Upper lobe of left lung (tissue), 6 donors: Measurements from ENCODE around the gene PTPRG. TPM values are rescaled to one million over a fixed set of nuclear protein-coding genes. Genes with fewer than 3 reads are reported as not detected.
A peak's percentile ranks its signal among the peaks of the same experiment; 100 is the strongest.

Source experiments
- ATAC-seq, 2 donors: fragments of 200-7000 bp; cut with Tn5 transposase; one replicate each; pipeline ENCODE4 v1.9.1; 2022; ENCODE audit warnings: mild to moderate bottlenecking in 2 of 2, moderate library complexity in 2 of 2; ENCODE audit not compliant: low FRiP score in 2 of 2
- DNase-seq, 2 donors: peaks; one replicate each; pipeline ENCODE4 v3.0.0-alpha.2; 2019 to 2020
- H3K27ac ChIP-seq, 4 donors: fragments of 200-600 bp; sonication (generic); one replicate each; pipeline ENCODE4 v1.5.1; 2016 to 2019
- H3K27me3 ChIP-seq, 4 donors: fragments of 200-600 bp; sonication (generic); one replicate each; pipeline ENCODE4 v1.5.1; 2017 to 2019
- H3K36me3 ChIP-seq, 4 donors: fragments of 200-600 bp; sonication (generic); one replicate each; pipeline ENCODE4 v1.5.1; 2016 to 2019
- H3K4me1 ChIP-seq, 4 donors: fragments of 200-600 bp; sonication (generic); one replicate each; pipeline ENCODE4 v1.5.1; 2018 to 2019
- H3K4me3 ChIP-seq, 4 donors: fragments of 200-600 bp; sonication (generic); one replicate each; pipeline ENCODE4 v1.5.1; 2017 to 2019; ENCODE audit warnings: mild to moderate bottlenecking in 2 of 4, moderate library complexity in 1 of 4
- H3K9me3 ChIP-seq, 4 donors: fragments of 200-600 bp; sonication (generic); one replicate each; pipeline ENCODE4 v1.5.1; 2018 to 2019
- CTCF ChIP-seq, 6 experiments: fragments of 450-650 bp in 4 of 6; fragments of 200-600 bp in 2 of 6; sonication (generic) in 2 of 6; IDR thresholded peaks; one replicate each; pipeline ENCODE4 v1.5.1; 2016 to 2019; ENCODE audit warnings: antibody characterized with exemption in 6 of 6
- EP300 ChIP-seq, 4 donors: sonication (generic); formaldehyde crosslinking; IDR thresholded peaks; one replicate each; pipeline ENCODE4 v1.5.1; 2017; ENCODE audit warnings: antibody characterized with exemption in 4 of 4, control low read depth in 2 of 4
- POLR2A ChIP-seq, 4 donors: fragments of 450-650 bp; IDR thresholded peaks; one replicate each; pipeline ENCODE4 v1.5.1; 2016 to 2017; ENCODE audit warnings: antibody characterized with exemption in 4 of 4, mild to moderate bottlenecking in 2 of 4
- POLR2AphosphoS5 ChIP-seq, 2 donors: sonication (generic); formaldehyde crosslinking; IDR thresholded peaks; one replicate each; pipeline ENCODE4 v1.5.1; 2017; ENCODE audit warnings: antibody characterized with exemption in 2 of 2
- WGBS, 2 donors: methylation state at CpG; one replicate each; pipeline ENCODE4 v1.1.5; 2017 to 2018; 5-methylcytosine and 5-hydroxymethylcytosine counted together
- total RNA-seq, 6 donors: library from RNA; depleted of rRNA in 4 of 6; stranded (reverse); fragments of >200 nt in 4 of 6; gene quantifications; one replicate each; pipeline versions ENCODE4 v1.1.0 to v1.2.1, GENCODE V29; 2016 to 2021
- donor health status: DM: no; HTN: no; CAD: no; lungs with moderate emphysema.
- donor health status: DM: no; HTN: yes; CAD: no; lungs with severe emphysema.

The PTPRG gene
- total RNA-seq, 6 donors from 2014 or later = 58.7 to 101 (median 68.8) TPM

GRCh38 chr3:61778095-61778494 is 216.7 kb downstream of the PTPRG start:
- WGBS, 2 donors = 87 to 89% methylated on average over 5 of the region's 5 CpGs
- Histone ChIP-seq H3K4me3 (no peak overlapping the region), H3K9me3 (no peaks in the 10 kb centered on the region), H3K27me3 (no peaks in the 10 kb centered on the region), H3K27ac (no peak overlapping the region), H3K4me1 (peaks cover 0 to 7% (median 2%) of the 10 kb centered on the region in 4 donors), H3K36me3 (no peaks in the 10 kb centered on the region)
- no peak for DNase-seq
- ATAC-seq = no peak
- TF ChIP-seq CTCF (IDR thresholded peaks at IDR 0.05) (no peak), POLR2AphosphoS5 (IDR thresholded peaks at IDR 0.05) (no peak), POLR2A (IDR thresholded peaks at IDR 0.05) (no peak), EP300 (IDR thresholded peaks at IDR 0.05) (no peak)

- ATAC-seq = no peak
- H3K27me3 ChIP-seq = no peaks in the 10 kb centered on the region
- no peak overlapping the region for H3K4me3 ChIP-seq
- no peak overlapping the region for H3K27ac ChIP-seq
- 75 to 86% methylated on average over 2 of the region's 2 CpGs for WGBS, 2 donors
- no peaks in the 10 kb centered on the region for H3K4me1 ChIP-seq
- H3K9me3 ChIP-seq = no peaks in the 10 kb centered on the region
- DNase-seq = no peak
- no peaks in the 10 kb centered on the region for H3K36me3 ChIP-seq
- TF ChIP-seq POLR2AphosphoS5 (IDR thresholded peaks at IDR 0.05) (no peak), CTCF (IDR thresholded peaks at IDR 0.05) (no peak), POLR2A (IDR thresholded peaks at IDR 0.05) (no peak), EP300 (IDR thresholded peaks at IDR 0.05) (no peak)
Observed at GRCh38 chr3:61780016-61780415, 218.6 kb downstream of the PTPRG start.

- WGBS, 2 donors = 89% methylated on average over 3 of the region's 3 CpGs
- no peaks in the 10 kb centered on the region for H3K27me3 ChIP-seq
- ATAC-seq = peak in 1 of 2 donors; percentile 73
Observed at GRCh38 chr3:61780455-61781228, 219.3 kb downstream of the PTPRG start.

GRCh38 chr3:61783993-61784718 is 222.8 kb downstream of the PTPRG start:
- TF ChIP-seq CTCF (IDR thresholded peaks at IDR 0.05) = no peak
- TF ChIP-seq POLR2A (IDR thresholded peaks at IDR 0.05) = no peak
- no peak for TF ChIP-seq EP300 (IDR thresholded peaks at IDR 0.05)
- TF ChIP-seq POLR2AphosphoS5 (IDR thresholded peaks at IDR 0.05) = no peak
- Histone ChIP-seq H3K27me3 (no peaks in the 10 kb centered on the region), H3K36me3 (no peaks in the 10 kb centered on the region), H3K27ac (no peak overlapping the region), H3K9me3 (no peaks in the 10 kb centered on the region), H3K4me3 (no peak overlapping the region), H3K4me1 (no peaks in the 10 kb centered on the region)
- no peak for ATAC-seq
- DNase-seq = no peak
- WGBS, 2 donors = 91 to 93% methylated on average over 6 of the region's 6 CpGs

More at GRCh38 chr3:61780455-61781228, 219.3 kb downstream of the PTPRG start:
- no peak overlapping the region for H3K27ac ChIP-seq
- no peaks in the 10 kb centered on the region for H3K4me1 ChIP-seq
- no peaks in the 10 kb centered on the region for H3K9me3 ChIP-seq
- no peak overlapping the region for H3K4me3 ChIP-seq
- TF ChIP-seq CTCF (IDR thresholded peaks at IDR 0.05) = no peak
- no peak for TF ChIP-seq POLR2AphosphoS5 (IDR thresholded peaks at IDR 0.05)
- no peak for TF ChIP-seq POLR2A (IDR thresholded peaks at IDR 0.05)
- DNase-seq = no peak
- no peaks in the 10 kb centered on the region for H3K36me3 ChIP-seq
